Measurements from ENCODE around the gene STAT5B.

DNA sequence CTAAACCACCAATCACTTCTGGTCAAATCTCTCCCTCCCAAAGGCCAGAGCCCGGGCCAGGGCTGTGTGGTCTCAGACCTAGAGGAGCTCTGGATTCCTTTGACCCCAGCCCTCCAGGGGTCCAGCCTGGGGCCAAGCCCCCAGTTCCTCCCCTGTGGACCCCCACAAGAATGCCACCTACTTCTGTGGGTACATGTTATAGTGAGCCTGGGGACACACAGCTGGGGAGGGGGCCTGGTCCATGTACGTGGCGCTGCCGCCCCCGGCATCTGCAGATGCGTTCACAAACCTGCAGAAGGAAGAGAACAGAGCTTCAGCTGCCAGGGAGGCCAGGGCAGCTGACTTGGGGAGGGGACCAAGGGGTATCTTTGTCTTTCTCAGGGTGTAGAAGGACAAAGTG lies 74.0 kb downstream of the STAT5B start:
- TF ChIP-seq, protein P1, sequence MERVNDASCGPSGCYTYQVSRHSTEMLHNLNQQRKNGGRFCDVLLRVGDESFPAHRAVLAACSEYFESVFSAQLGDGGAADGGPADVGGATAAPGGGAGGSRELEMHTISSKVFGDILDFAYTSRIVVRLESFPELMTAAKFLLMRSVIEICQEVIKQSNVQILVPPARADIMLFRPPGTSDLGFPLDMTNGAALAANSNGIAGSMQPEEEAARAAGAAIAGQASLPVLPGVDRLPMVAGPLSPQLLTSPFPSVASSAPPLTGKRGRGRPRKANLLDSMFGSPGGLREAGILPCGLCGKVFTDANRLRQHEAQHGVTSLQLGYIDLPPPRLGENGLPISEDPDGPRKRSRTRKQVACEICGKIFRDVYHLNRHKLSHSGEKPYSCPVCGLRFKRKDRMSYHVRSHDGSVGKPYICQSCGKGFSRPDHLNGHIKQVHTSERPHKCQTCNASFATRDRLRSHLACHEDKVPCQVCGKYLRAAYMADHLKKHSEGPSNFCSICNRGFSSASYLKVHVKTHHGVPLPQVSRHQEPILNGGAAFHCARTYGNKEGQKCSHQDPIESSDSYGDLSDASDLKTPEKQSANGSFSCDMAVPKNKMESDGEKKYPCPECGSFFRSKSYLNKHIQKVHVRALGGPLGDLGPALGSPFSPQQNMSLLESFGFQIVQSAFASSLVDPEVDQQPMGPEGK (CRISPR knock-in tag; IDR thresholded peaks at IDR 0.05; ENCODE audit: borderline replicate concordance), result no peak
- TF ChIP-seq ISL1 (CRISPR knock-in tag; IDR thresholded peaks at IDR 0.05) (no peak), BACH2 (CRISPR knock-in tag; IDR thresholded peaks at IDR 0.05; ENCODE audit: borderline replicate concordance) (no peak), TOX (CRISPR knock-in tag; IDR thresholded peaks at IDR 0.05; ENCODE audit: borderline replicate concordance) (no peak), ESRRG (CRISPR knock-in tag; IDR thresholded peaks at IDR 0.05) (no peak), ZNF70 (CRISPR knock-in tag; IDR thresholded peaks at IDR 0.05) (no peak), ZC3H10 (CRISPR knock-in tag; IDR thresholded peaks at IDR 0.05) (no peak), TCF4 (CRISPR knock-in tag; IDR thresholded peaks at IDR 0.05; ENCODE audit: borderline replicate concordance) (no peak), ZNF565 (CRISPR knock-in tag; conservative IDR thresholded peaks at IDR 0.05; ENCODE audit: low read depth) (no peak), CREB5 (CRISPR knock-in tag; IDR thresholded peaks at IDR 0.05; ENCODE audit: low read depth) (no peak)

Data from SK-N-SH treated with all-trans-retinoic acid at 6 μM for 48 hours (cell line).